ENCODE data around the gene IGFN1.

The IGFN1 gene

DNA sequence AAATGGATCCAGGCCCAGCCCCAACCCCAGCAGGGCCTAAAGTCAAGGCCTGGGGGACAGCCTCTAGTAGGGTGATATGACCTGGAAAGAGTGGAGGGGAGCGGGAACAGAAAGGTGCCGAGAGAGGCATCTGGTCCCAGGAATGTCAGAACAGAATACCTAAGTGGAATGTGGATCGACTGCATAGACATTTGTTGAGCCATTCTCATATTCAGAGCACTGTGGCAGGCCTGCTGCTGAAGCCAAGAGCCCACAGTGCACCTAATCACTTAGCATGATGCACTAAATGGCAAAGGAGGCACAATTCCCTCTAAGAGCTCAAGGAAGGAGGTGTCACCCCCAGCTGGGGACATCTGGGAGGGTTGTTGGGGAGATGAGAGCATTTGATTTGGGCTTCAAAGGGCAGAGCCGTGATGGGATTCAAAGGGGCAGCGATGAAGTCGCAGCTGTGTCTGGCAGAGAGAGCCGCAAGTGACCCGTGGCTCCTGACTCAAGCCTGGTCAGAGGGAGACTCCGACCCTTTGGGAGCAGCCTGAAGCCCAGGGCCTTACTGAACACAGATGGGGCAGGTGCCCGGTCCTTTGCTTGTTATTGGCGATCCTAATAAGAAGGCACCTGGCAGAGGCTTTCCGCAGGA, 84.1 kb downstream of the IGFN1 start:
- TF ChIP-seq, protein P1, sequence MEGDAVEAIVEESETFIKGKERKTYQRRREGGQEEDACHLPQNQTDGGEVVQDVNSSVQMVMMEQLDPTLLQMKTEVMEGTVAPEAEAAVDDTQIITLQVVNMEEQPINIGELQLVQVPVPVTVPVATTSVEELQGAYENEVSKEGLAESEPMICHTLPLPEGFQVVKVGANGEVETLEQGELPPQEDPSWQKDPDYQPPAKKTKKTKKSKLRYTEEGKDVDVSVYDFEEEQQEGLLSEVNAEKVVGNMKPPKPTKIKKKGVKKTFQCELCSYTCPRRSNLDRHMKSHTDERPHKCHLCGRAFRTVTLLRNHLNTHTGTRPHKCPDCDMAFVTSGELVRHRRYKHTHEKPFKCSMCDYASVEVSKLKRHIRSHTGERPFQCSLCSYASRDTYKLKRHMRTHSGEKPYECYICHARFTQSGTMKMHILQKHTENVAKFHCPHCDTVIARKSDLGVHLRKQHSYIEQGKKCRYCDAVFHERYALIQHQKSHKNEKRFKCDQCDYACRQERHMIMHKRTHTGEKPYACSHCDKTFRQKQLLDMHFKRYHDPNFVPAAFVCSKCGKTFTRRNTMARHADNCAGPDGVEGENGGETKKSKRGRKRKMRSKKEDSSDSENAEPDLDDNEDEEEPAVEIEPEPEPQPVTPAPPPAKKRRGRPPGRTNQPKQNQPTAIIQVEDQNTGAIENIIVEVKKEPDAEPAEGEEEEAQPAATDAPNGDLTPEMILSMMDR (IDR thresholded peaks at IDR 0.05; ENCODE audit: low read depth, low read length): no peak

DNA sequence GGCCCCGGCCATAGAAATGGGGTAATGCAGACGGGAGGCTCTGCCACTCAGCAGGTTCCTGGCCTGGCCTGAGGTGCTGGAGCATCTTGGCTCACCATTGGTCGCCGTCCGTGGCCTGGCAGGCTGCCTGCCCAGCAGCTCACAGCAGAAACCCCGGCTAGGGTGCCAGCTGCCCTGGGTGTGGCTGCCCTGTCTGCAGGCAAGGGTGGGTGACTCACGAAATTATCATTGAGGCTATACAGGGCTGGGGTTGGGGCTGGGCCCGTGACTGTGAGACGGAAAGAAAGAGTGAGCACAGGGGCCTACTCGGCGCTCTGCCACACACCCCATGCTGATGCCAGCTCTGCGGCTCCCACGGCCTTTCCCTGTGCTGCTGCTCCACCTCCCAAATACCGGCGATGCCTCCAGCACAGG, 84.6 kb downstream of the IGFN1 start:
- H3K4me3 ChIP-seq (ENCODE audit: low read depth, low read length): no peak overlapping the region
- TF ChIP-seq, protein P1 (IDR thresholded peaks at IDR 0.05; ENCODE audit: low read depth, low read length): no peak

More for the DNA sequence above, 84.1 kb downstream of the IGFN1 start:
- H3K4me3 ChIP-seq (ENCODE audit: low read depth, low read length): no peak overlapping the region

DNA sequence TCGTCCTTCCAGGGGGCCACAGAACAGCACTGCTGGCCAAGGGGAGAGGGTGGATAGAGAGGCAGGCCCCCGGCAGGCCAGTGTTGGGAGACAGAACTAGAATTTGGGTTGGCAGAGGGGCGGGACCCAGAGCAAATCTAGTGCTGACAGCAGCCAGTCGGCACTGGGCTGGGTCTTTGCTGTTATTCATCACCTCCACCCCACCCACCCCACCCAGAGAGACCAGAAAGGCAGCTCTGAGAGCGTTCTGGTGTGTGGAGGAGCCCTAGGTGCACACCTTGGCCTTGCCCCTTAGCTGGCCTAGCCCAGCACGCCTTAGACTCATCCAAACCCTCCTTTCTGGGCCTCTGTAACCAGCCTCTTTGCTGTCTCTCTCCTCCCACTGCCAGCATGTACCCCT, 86.3 kb downstream of the IGFN1 start:
- H3K4me3 ChIP-seq (ENCODE audit: low read depth, low read length): no peak overlapping the region
- TF ChIP-seq, protein P1 (IDR thresholded peaks at IDR 0.05; ENCODE audit: low read depth, low read length): no peak

DNA sequence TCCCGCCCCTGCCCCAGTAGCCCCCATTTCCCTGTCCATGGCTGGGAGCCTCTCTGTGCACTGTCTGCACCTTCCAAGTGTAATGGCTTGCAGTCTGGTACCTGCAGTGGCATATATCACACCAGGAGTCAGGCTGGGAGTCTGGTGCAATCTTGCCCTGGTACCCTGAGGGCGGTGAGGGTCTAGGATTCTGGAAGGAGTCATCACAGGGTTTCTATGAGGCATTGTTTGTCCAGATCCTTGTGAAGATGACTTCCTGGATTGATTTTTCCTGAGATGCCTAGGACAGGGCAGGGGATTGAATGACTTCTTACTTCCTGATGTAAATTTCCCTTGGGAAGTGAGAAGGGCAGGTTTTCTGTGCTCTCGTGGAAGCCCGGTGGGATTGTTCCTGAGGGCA, 86.8 kb downstream of the IGFN1 start:
- TF ChIP-seq, protein P1 (IDR thresholded peaks at IDR 0.05; ENCODE audit: low read depth, low read length): no peak
- no peak overlapping the region for H3K4me3 ChIP-seq (ENCODE audit: low read depth, low read length)

All from WI38 (cell line).